ENCODE data around the gene HRH3.

Gene HRH3

DNA sequence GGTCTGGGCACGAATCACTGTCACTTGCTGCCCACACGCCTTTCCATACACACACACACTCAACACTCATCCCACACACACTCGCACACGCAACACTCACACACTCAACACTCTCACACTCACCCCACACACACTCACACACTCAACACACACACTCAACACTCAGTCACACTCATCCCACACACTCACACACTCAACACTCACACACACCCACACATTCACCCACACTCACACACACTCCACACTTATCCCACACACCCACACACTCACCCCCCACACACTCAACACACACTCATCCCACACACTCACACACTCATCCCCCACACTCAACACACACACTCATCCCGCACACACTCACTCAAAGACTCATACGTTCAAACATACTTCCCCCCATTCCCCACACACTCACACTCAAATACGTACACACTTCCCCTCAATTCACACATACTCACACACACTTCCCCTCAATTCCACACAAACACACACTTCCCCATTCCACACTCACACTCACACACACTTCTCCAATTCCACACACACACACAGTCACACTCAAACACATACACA, 9.0 kb upstream of the HRH3 start:
- DNase-seq: no peak

DNA sequence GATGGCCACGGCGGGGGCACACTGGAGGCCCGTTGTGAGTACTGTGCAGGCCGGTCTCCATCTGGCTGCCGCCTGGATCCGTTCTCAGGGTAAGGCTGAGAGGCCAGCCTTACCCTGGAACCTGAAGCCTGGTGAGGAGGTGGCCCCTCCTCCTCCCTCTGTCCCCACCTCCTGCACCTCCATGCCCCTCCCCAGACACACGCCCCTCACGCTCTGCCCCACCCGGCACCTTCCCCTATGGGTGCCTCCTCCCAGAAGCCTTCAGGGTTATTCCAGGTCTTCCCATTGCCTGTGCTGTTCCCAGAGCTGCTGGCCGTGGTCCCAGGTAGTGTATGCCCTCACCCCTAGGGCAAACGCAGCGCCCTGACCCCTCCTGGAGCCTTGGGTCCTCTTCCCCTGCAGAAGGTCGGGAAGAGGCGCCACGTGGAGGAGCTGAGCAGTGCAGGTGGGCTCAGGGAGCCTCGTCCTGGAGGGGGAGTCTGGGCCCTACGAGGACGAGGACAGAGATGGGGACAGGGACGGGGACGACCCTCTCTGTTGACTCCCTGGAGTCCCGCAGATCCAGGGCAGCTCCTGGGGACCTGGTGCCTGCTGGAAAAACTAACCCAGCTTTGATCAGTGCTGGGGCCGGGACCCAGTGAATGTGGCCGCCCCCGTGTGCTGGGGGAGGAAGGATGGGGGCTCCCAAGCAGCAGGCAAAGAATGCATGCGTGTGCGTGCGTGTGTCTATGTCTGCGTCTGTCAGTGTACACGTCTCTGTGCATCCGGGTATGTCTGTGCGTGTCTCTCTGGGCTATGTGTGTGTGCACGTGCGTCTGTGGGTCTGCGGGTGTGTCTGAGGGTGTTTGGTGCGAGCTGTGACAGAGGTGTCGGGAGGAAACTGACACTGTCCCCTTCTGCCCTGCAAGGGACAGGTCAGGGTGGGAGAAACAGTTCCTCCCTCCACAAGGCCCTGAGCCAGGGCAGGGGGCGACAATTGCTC, 8.2 kb upstream of the HRH3 start:
- DNase-seq: no peak

DNA sequence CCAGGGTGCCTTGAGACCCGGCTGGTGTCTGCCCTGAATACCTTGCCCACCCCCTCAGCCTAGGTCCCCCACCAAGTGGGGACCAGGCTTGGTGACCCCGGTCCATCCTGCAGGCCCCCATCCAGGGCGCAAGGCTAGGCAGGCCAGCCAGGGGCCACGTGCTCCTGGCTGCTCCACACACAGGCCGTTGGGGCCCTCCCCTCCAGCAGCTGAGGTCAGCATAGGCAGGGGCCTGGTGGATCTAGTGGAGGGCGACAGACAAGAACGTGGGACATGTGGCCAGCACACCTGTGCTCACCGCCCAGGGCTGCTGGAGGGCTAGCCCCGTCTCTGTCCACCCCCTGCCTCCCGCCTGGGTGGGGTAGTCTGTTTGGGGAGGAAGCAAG, 7.5 kb upstream of the HRH3 start:
- DNase-seq: no peak

DNA sequence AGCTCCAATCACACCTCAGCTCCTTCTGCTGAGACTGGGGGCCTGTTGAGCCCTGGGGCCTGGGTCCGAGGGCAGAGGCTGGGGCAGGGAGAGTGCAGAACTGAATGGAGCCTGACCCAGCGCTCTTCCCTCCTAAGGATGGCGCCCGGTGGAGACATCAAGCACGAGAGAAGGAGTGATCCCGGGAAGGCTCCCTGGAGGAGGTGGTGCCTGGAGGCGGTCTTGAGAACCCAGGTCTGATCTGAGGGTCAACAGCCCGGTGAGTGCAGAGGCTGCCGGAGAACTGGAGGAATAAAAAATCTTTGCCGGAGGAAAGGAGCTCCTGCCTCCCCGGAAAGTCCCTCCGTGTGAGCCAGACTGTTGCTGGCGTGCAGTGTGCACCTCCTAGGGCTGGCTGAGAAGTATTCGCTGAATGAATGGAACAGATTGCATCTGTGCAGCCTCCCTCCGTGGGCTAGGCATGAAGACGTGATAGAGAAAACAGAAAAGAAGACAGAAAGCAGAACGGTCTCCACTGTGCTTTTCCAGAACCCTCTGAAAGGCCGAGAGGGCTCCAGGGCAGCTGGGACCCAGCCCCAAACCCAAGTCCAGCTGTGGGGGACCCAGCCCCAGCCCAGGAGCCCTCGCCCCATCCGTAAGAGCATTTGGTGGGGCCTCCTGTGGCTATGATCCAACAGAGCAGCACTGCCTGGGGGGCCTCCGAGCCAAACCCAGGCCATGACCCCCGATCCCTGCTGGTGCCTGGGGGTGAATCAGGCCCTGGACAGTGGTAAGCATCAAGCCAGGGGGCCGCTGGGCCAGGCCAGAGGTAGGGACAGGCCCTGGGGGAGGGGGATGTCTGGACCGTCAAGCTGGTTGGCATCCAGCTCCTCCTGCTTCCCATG, 6.9 kb upstream of the HRH3 start:
- no peak for DNase-seq

DNA sequence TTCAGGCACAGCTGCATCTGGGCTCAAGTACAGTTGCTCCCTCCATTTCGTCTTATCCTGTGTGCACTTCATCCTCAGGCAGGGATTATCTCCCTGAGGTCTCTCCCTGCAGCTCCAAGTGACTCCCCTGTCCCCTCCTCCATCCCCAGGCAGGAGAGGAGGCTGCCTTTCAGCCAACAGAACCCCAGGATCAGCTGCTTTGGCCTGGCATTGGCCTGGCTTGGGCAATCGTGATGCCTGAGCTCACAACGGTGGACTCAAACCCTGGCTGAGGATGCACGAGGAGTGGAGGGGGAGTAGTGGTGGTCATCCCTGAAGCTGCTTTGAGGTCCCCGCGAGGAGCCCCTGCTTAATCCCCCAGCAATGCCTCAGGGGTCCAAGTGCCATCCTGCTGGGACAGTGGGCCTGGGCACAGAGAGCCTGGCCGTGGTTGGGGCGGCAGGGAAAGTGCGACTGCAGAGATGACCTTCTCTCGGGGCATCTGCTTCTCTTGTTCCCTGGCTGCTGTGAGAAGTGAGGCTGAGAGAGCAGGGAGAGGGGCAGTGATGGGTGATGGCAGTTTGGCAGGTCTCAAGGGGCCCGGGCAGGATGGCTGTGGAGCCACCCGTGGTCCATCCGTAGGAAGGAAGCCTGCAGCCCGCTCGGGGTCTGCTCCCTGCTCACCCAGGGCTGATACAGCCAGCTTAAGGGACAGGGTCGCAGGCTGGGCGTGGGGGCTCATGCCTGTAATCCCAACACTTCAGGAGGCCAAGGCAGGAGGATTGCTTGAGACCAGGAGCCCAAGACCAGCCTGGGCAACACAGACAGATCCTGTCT, 6.0 kb upstream of the HRH3 start:
- DNase-seq: no peak

DNA sequence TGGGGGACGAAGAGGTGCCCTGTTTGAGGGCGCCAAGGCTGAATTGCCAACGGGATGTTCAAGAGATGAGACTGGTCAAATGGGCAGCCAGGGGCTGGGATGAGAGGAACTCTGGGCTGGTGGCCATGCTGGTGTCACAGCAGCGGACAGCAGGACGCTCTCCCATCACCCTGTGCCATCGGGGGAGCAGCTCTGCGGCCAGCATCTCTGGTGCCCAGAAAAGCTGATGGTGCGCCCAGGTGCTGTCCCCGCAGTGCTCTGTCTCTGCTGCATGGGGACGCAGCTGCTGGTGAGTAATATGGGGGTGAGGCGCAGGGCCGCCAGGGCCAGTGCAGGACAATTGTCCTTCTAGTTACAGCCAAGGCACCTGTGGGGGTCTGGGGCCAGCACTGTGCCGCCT, 4.9 kb upstream of the HRH3 start:
- no peak for DNase-seq

DNA sequence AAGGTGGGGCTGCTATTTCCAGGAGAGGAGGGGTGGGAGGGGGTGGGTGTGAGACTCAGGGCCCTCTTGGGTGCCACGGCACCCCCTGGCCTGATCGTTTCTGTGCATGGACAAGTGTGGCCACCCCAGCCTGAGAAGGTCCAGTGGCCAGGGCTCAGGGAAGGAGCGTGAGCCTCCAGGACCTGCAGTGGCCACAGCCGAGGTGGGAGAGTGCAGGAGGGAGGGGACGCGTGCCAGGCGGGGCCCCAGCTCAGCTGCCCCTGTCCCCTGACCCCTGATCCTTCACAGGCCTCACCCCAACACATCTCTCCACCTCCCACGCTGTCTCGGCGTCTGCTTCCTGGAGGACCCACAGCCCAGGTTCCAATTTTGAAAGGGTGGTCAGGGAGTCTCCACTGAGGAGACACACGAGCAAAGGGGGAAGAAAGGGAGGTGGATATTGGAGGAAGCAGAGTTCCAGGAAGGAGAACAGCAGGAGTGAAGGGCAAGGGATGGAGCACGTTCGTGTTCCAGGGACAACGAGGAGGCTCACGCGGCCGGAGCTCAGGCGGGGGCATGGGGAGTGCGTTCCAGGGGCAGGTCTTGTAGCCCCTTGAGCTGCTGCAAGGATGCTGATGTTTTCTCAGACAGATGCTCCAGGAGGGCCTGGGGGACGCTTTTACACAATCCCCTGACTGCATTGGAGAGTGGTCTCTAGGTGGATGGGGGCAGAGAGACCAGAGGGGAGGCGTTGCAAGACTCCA, 4.2 kb upstream of the HRH3 start:
- DNase-seq: no peak

DNA sequence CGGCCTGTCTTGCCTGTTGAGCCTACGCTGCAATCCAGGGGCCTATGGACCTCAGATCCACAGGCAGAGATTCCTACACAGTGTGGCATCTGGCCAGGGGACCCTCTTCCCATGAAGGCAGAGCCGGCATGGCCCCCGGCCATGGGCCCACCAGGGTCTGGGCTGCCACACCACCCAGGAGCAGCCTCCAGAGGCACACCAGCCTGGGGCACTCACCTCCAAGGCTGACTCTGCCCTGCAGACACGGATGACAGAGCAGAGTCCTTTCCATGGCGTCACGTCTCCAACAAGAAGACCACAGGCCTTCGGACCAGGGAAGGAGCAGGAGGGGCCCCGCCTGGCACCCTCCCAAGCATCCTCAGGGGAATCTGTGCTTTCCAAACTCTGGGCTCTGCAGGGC, 3.5 kb upstream of the HRH3 start:
- no peak for DNase-seq

DNA sequence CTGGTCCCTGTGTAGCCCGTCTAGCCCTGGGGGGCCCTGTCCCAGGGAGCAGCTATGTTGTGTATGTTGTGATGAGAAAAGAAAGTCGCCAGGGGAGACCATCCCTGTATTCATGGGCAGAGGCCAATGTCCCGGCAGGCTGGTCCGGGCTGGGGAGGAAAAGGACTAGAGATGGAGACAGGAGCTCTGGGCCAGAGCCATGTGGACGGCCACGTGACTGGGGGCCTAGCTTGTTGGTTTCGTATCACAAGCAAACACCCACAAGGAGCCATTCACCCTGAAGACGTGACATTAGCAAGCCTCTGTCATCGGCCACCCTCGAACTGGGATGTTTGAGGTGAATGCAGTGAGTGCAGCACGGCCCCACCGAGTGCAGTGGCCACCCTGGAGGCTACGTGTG, 2.9 kb upstream of the HRH3 start:
- DNase-seq: no peak

DNA sequence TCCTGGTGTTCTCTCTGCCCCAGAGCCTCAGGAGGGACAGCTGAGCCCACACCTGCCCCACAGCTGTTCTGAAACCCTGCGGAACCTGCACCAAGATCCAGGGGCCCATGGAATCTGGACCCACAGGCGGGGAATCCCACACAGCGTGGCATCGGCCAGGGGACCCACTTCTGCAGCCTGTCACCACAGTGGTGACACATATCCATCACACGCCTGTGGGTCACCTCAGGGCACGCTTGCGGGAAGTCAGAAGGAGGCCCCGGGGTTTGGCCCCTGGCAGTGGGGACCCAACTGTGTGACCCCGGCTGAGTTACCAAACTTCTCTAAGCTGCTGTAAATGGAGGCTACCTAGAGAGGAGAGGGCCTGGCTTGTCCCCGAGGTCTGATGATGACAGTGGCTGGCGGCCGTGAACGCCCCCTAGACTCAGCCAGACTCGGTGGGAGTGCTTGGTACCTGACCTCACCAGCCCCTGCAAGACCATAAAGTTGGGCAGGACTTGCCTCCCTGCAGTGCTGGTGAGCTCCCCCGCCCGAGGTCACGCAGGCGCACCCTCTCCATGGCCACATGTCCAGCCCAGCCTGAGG, 2.3 kb upstream of the HRH3 start:
- no peak for DNase-seq

DNA sequence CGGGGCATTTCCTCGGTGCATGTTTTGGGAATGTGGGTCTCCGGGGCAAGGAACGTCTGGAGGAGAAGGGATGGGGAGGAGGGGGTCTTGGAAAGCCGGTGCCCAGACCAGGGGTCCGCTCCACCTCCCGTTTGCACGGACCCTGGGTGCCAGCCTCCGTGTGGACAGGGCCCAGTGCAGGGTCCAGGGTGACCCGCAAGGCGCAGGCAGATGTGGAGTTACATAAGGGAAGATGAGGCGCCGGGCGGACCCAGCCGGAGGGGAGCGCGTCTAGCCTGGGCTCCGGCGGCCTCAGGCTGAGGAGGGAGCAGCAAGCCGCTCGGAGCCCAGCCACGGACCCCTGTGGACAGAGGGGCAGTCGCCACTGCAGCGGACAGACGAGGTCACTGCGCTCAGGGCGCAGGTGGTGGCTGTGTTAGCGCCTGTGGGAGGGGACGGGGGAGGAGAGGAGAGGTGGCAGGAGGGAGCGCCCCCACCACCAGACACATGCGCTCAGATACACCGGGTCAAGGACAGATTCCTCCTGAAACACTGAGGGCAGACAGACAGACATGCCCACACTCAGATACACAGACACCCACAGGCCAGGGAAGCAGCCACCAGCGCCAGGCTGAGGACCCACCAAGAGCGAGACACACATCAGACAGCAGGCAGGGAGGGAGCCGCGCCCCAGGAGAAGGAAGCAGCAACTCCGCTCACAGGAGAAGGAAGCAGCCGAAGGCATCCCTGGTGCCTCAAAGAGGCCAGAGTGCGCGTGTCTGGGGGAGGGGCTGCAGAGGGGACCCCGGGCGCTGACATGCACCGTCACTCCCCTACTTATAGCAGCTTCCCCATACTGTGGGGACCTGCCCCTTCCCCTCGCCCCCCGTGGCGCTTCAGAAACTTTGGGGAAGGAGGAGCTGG, 839 bp upstream of the HRH3 start:
- no peak for DNase-seq

DNA sequence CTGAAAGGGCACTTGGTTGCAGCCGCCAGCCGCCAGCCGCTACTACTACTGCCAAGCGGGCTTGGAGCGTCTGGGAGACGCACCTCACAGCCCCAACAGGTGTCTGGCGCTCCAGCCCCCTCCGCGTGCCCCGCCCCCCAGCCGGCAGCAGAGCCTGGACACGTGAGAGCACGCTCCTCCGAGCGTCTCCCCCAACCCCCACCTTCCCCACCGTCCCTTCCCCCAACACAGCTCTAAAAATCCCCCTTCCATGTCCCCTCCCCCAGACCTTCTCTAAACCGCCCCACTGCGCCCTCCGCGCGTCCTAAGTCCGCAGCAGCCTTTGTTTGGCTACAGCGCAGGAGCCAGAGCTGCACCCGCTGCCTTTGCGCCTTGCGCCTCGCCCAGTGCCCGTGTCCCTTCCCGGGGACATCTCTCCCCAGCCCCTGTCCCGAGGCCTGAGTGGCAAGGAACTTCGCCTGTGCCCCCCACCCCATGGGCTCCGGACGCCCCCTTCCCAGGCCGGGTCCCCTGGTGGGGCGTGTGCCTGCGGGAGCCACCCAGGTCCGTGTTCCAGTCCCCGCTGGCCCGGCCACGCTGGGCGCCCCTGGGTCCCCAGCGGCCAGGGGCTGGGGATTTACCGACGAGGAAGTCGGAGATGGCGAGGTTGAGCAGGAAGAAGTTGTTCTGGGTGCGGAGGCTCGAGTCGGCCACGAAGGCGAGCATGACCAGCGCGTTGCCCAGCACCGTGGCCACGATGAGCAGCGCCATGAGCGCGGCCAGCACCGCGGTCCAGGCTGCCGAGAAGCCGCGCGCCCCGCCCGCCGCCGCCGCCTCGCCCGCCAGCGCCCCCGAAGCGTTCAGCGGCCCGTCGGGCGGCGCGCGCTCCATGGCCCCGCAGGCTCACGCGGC, 732 bp downstream of the HRH3 start:
- no peak for DNase-seq

DNA sequence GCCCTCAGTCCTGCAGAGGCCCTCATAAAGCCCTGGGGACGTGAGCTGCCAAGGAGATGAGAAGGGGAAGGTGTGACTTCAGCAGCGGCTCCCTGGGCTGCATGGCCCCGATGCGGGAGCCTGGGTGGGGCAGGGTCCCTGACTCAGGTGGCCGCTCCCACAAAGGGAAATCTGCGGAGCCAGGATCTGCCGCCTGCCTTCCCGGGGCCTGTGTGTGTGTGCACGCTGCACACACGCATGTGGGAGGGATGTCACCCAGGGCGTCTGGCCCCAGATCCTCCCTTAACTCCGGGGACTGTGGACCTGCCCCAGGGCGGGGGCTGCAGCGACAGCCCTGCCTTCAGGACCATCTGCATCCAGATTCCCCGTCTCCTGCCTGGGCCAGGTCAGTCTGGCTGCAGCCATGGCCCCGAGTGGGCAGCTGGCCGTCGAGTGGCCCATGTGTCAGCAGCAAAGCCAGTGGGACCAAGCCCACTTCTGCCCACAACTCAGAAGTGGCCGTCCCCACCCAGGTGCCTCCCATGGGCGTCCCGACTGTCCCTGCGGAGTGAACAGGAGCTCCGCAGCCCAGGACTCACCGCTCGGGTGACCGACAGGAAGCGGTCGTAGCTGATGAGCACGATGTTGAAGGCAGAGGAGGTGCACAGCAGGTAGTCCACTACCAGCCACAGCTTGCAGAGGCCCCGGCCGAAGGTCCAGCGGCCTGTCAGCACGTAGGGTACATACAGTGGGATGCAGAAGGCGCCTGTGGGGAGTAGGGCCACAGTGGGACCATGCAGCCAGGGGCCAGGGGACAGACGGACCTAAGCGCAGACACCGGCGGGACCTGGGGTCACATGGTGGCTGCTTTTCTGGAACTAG, 1.9 kb downstream of the HRH3 start:
- DNase-seq: no peak

DNA sequence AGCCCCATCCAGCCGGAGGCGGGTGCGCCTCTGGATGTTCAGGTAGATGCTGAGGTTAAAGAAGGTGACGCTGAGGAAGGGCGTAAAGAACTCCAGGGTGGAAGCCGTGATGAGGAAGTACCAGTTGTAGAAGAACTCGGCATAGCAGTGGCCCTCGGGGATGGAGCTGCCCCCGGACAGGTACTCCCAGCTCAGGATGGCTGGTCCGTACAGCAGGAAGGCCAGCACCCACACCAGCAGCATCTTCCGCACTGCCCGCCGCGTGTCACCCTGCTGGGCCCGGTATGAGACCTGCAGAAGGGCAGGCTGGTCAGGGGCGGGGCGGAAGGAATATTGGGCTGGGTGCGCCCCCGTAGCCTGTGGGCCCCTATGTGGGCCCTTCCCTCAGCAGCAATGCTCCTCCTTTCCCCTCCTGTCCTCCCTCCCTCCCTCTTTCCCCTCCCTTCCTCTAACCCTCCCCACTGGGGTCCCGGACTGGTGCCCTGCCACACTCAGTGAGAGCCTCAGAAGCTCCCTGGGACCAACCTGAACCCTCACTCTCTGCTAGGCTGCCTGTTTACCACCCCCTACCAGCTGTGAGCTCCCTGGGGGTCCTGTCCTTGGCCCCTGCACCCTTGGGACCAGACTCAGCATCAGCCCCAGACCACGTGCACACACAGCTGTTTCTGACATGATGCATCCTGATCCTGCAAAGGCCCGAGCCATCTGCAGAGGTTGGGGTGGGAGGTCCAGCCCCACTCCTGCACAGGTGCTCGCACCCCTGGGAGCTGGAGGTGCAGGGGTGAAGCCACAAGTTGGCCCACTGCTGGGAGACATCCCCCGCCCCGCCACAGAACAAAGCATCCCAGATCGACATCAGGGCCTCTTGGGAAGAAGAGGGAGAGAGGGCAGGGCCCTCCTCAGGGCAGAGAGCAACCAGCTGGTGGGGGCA, 3.2 kb downstream of the HRH3 start:
- no peak for DNase-seq

DNA sequence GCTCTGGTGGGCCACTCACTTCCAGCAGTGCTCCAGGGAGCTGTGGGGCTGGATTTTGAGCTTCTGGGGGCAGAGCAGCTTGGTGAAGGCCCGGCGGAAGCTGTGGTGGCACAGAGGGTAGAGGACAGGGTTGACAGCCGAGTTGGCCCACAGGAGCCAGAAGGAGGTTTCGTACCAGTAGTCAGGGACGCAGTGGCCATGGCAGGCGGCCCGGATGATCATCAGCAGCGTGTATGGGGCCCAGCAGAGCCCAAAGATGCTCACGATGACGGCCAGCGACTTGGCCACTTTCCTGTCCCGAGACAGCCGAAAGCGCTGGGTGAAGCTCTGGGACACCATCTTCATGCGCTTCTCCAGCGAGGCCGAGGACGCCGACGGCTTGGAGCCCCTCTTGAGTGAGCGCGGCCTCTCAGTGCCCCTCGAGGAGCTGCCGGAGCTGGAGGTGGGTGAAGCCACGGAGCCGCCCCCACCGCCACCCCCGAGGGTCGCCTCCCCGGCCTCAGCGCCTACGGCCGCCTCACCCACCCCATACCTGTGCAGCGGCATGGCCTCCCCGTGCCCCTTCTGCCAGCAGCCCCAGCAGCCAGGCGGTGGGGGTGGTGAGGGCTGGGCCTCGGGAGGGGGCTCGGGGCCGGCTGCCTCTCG, 4.0 kb downstream of the HRH3 start:
- no peak for DNase-seq
